ENCODE results near the gene RAB30. TPM values are rescaled to one million over a fixed set of nuclear protein-coding genes. Genes with fewer than 3 reads are reported as not detected.

The RAB30 gene
- total RNA-seq, 2 experiments from 2014 or later: 8.8 to 13.3 TPM

DNA sequence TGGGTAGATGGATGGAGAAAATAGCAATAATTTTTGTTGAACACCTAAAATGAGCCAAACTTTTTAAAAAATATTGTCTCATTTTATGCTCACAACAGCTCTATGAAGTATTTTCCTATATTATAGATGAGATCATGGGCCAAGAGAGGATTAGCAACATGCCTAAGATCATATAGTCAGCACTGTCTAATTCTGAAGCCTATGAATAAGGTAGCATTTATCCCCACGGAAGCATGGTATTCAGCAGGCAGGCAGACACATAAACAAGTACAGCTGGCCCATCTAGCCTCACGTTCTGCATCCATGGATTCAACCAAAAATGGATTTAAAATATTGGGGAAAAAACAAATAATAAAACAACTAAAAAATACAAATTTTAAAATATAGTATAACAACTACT is 21.9 kb upstream of the RAB30 start:
- H3K36me3 Mint-ChIP-seq (ENCODE audit: low read depth): peaks cover 9% of the 10 kb centered on the region
- CTCF ChIA-PET: interaction anchor here (0.9 kb wide), 2 partner anchors 19 to 226 kb away, joined by 3 read pairs; no protein-coding TSS in a partner anchor
- POLR2A ChIA-PET: interaction anchor here (1.2 kb wide), 1 partner anchor 25 kb away, joined by 3 read pairs; no protein-coding TSS in a partner anchor

DNA sequence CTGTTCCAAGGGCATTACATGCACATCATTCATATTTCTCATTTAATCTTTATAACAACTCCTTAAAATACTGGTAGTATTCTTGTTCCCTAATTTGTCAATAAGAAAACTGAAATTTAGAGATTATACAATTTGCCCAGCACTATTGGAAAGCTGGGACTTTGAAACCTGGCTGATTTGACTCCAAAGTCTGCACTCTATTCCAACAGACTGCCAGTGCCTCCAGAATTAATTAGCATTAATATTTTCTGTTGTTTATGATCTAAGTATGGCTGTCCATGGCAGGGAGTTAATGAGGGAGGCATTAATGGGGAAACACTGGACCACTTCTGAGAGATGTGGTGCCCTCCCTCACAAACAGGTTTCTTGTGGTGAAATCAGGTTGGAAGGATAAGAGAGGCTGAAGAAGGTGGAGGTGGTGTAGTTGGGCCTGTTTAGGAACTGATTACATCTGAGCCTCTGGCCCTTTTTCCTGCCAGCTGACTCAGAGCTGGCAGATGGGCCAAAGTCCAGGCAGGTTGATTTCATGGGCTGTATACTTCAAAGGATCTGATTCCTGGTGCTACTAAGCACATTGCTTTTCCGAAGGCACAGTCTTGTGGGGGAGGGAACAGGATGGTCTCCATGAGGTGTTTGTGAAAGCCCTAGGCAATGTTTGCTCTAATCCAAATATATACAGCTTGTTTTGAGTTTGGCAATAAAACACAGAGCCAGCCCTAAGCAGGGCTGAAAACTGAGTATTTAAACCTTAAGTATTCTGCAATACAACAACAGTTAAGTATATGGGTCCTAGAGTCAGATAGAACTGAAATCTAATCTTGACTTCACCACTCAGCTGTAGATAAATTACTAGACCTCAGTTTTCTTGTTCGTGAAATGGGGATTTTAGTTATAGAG is 21.0 kb upstream of the RAB30 start:
- ChIA-PET POLR2A (interaction anchor here (1.2 kb wide), 1 partner anchor 25 kb away, joined by 3 read pairs; no protein-coding TSS in a partner anchor), CTCF (interaction anchor here (0.8 to 1.0 kb wide), 3 partner anchors 19 to 226 kb away, joined by 3 read pairs; no protein-coding TSS in a partner anchor)
- Mint-ChIP-seq H3K4me1 (ENCODE audit: low read depth) (no peaks in the 10 kb centered on the region), H3K27ac (no peak overlapping the region), H3K27me3 (ENCODE audit: low read depth) (no peaks in the 10 kb centered on the region), H3K4me3 (no peak overlapping the region), H3K36me3 (ENCODE audit: low read depth) (peaks cover 9% of the 10 kb centered on the region), H3K9me3 (ENCODE audit: insufficient read depth) (no peaks in the 10 kb centered on the region)
- no peak for ATAC-seq
- DNase-seq: no peak

More for the DNA sequence above, 21.9 kb upstream of the RAB30 start:
- ATAC-seq (no peak), DNase-seq (no peak)
- no peaks in the 10 kb centered on the region for H3K27me3 Mint-ChIP-seq (ENCODE audit: low read depth)
- no peak overlapping the region for H3K4me3 Mint-ChIP-seq
- no peaks in the 10 kb centered on the region for H3K4me1 Mint-ChIP-seq (ENCODE audit: low read depth)
- H3K9me3 Mint-ChIP-seq (ENCODE audit: insufficient read depth): no peaks in the 10 kb centered on the region
- H3K27ac Mint-ChIP-seq: no peak overlapping the region

DNA sequence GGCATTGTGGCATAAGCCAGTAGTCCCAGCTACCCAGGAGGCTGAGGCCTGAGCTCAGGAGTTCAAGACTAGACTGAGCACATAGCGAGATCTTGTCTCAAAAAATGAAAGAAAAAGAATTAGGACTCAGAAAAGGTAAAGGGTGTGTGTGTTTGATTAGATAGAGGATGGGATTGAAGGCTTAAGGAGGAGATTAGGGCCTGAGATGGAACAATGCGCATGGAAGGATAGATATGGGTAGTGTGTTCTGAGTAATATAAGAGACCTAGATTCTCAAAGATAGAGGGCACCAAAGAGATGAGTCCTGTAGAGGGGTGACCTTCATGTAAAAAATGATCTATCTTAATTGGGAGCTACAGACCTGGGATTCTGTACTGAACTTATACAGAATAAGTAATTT is 17.3 kb upstream of the RAB30 start:
- Mint-ChIP-seq H3K36me3 (ENCODE audit: low read depth) (peaks cover 9% of the 10 kb centered on the region), H3K9me3 (ENCODE audit: insufficient read depth) (no peaks in the 10 kb centered on the region), H3K27me3 (ENCODE audit: low read depth) (no peaks in the 10 kb centered on the region), H3K4me1 (ENCODE audit: low read depth) (no peaks in the 10 kb centered on the region), H3K4me3 (no peak overlapping the region), H3K27ac (peak overlapping the region; percentile 30)
- DNase-seq (no peak), ATAC-seq (no peak)
- CTCF ChIA-PET: interaction anchor here (0.7 to 1.5 kb wide), 6 partner anchors 10 to 222 kb away, joined by 3 to 5 read pairs (median 4); no protein-coding TSS in a partner anchor
- POLR2A ChIA-PET: interaction anchor here (0.5 kb wide), 1 partner anchor 60 kb away, joined by 3 read pairs; no protein-coding TSS in a partner anchor

DNA sequence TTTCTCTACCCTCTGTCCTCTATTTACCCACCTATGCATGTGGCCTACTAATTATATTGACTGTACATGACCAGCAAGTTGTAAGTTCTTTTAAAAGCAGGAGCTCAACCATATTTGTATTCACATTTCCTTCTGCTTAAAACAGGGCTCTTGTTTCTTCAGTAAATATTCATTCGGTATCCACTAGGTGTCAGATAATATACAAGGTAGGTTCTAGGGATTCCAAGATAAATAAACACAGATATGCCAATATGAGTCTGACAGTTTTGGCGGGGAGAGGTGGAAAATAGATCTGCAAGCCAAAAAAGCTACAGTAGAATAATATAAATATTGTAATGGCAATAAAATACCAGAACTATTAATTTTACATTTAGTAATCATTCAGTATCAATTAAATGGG is 15.3 kb upstream of the RAB30 start:
- H3K27me3 Mint-ChIP-seq (ENCODE audit: low read depth): no peaks in the 10 kb centered on the region
- no peaks in the 10 kb centered on the region for H3K4me1 Mint-ChIP-seq (ENCODE audit: low read depth)
- CTCF ChIA-PET: interaction anchor here (0.8 to 2.7 kb wide), 7 partner anchors 11 to 186 kb away, joined by 3 to 10 read pairs (median 3); partner anchors contain the start of gene DDIAS
- ATAC-seq (no peak), DNase-seq (no peak)
- peaks cover 12% of the 10 kb centered on the region for H3K36me3 Mint-ChIP-seq (ENCODE audit: low read depth)
- POLR2A ChIA-PET: interaction anchor here (1.3 kb wide), 1 partner anchor 69 kb away, joined by 3 read pairs; no protein-coding TSS in a partner anchor
- H3K9me3 Mint-ChIP-seq (ENCODE audit: insufficient read depth): no peaks in the 10 kb centered on the region
- no peak overlapping the region for H3K27ac Mint-ChIP-seq
- H3K4me3 Mint-ChIP-seq: no peak overlapping the region

GRCh38 chr11:83079820-83080219 is 8.1 kb upstream of the RAB30 start:
- H3K4me3 Mint-ChIP-seq: no peak overlapping the region
- ATAC-seq (no peak), DNase-seq (no peak)
- ChIA-PET CTCF (no interaction called here), POLR2A (interaction anchor here (0.6 kb wide), 1 partner anchor 9 kb away, joined by 3 read pairs; no protein-coding TSS in a partner anchor)
- H3K36me3 Mint-ChIP-seq (ENCODE audit: low read depth): peaks cover 23% of the 10 kb centered on the region
- peaks cover 8% of the 10 kb centered on the region for H3K4me1 Mint-ChIP-seq (ENCODE audit: low read depth)
- no peak overlapping the region for H3K27ac Mint-ChIP-seq
- H3K9me3 Mint-ChIP-seq (ENCODE audit: insufficient read depth): no peaks in the 10 kb centered on the region
- no peaks in the 10 kb centered on the region for H3K27me3 Mint-ChIP-seq (ENCODE audit: low read depth)

DNA sequence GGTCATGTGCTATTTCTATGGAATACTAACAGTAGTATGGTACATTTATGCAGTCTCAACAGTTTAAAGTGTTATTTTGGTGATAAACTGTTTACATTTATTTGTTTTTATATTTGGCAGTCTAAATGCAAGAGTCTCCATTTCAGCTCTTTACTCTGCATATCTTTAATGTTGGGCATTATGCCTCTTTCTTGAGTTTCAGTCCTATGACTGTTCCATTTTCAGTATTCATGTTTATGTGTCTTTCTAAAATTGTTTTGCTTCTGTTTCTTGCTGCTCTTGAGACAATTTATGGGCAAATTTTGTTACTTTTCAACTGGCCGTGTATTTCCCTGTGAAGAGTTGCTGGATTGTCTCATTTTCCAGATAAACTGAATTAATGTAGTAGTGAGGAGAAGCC is 6.6 kb upstream of the RAB30 start:
- peaks cover 18% of the 10 kb centered on the region for H3K4me1 Mint-ChIP-seq (ENCODE audit: low read depth)
- DNase-seq (no peak), ATAC-seq (no peak)
- H3K27me3 Mint-ChIP-seq (ENCODE audit: low read depth): no peaks in the 10 kb centered on the region
- no peaks in the 10 kb centered on the region for H3K9me3 Mint-ChIP-seq (ENCODE audit: insufficient read depth)
- no peak overlapping the region for H3K27ac Mint-ChIP-seq
- peaks cover 36% of the 10 kb centered on the region for H3K36me3 Mint-ChIP-seq (ENCODE audit: low read depth)
- no peak overlapping the region for H3K4me3 Mint-ChIP-seq
- POLR2A ChIA-PET: no interaction called here
- CTCF ChIA-PET: interaction anchor here (1.2 to 1.7 kb wide), 2 partner anchors 11 to 211 kb away, joined by 5 read pairs; no protein-coding TSS in a partner anchor

GRCh38 chr11:83073884-83074283 is 2.2 kb upstream of the RAB30 start:
- CTCF ChIA-PET: interaction anchor here (0.7 to 1.2 kb wide), 4 partner anchors 19 to 218 kb away, joined by 3 read pairs; no protein-coding TSS in a partner anchor
- ATAC-seq (no peak), DNase-seq (no peak)
- peaks cover 25% of the 10 kb centered on the region for H3K4me1 Mint-ChIP-seq (ENCODE audit: low read depth)
- H3K4me3 Mint-ChIP-seq: no peak overlapping the region
- H3K9me3 Mint-ChIP-seq (ENCODE audit: insufficient read depth): no peaks in the 10 kb centered on the region
- no peaks in the 10 kb centered on the region for H3K27me3 Mint-ChIP-seq (ENCODE audit: low read depth)
- peak overlapping the region; percentile 26 for H3K27ac Mint-ChIP-seq
- POLR2A ChIA-PET: interaction anchor here (1.0 to 7.7 kb wide), 6 partner anchors 10 to 120 kb away, joined by 3 to 68 read pairs (median 4); partner anchors contain the start of genes ANKRD42 and PCF11
- peaks cover 35% of the 10 kb centered on the region for H3K36me3 Mint-ChIP-seq (ENCODE audit: low read depth)

GRCh38 chr11:83073258-83073657 is 1.6 kb upstream of the RAB30 start:
- H3K9me3 Mint-ChIP-seq (ENCODE audit: insufficient read depth): no peaks in the 10 kb centered on the region
- ChIA-PET POLR2A (interaction anchor here (1.2 to 7.7 kb wide), 6 partner anchors 10 to 153 kb away, joined by 3 to 68 read pairs (median 5); partner anchors contain the start of gene PCF11), CTCF (interaction anchor here (1.7 kb wide), 1 partner anchor 172 kb away, joined by 7 read pairs; the partner anchor contains the start of gene DDIAS)
- H3K4me1 Mint-ChIP-seq (ENCODE audit: low read depth): peaks cover 26% of the 10 kb centered on the region
- ATAC-seq (no peak), DNase-seq (no peak)
- no peaks in the 10 kb centered on the region for H3K27me3 Mint-ChIP-seq (ENCODE audit: low read depth)
- H3K4me3 Mint-ChIP-seq: no peak overlapping the region
- peak overlapping the region; percentile 39 for H3K27ac Mint-ChIP-seq
- peaks cover 31% of the 10 kb centered on the region for H3K36me3 Mint-ChIP-seq (ENCODE audit: low read depth)

- Mint-ChIP-seq H3K9me3 (ENCODE audit: insufficient read depth) (no peaks in the 10 kb centered on the region), H3K4me3 (no peak overlapping the region), H3K36me3 (ENCODE audit: low read depth) (peaks cover 30% of the 10 kb centered on the region), H3K4me1 (ENCODE audit: low read depth) (peaks cover 28% of the 10 kb centered on the region), H3K27me3 (ENCODE audit: low read depth) (no peaks in the 10 kb centered on the region), H3K27ac (no peak overlapping the region)
- DNase-seq (no peak), ATAC-seq (no peak)
- ChIA-PET POLR2A (interaction anchor here (0.5 to 7.7 kb wide), 15 partner anchors 9 to 213 kb away, joined by 3 to 68 read pairs (median 4); partner anchors contain the start of genes CCDC90B, DDIAS, PCF11 and PRCP), CTCF (interaction anchor here (1.2 to 2.9 kb wide), 6 partner anchors 10 to 205 kb away, joined by 3 to 11 read pairs (median 8); partner anchors contain the start of gene DDIAS)
Observed at GRCh38 chr11:83072350-83073242, 899 bp upstream of the RAB30 start.

DNA sequence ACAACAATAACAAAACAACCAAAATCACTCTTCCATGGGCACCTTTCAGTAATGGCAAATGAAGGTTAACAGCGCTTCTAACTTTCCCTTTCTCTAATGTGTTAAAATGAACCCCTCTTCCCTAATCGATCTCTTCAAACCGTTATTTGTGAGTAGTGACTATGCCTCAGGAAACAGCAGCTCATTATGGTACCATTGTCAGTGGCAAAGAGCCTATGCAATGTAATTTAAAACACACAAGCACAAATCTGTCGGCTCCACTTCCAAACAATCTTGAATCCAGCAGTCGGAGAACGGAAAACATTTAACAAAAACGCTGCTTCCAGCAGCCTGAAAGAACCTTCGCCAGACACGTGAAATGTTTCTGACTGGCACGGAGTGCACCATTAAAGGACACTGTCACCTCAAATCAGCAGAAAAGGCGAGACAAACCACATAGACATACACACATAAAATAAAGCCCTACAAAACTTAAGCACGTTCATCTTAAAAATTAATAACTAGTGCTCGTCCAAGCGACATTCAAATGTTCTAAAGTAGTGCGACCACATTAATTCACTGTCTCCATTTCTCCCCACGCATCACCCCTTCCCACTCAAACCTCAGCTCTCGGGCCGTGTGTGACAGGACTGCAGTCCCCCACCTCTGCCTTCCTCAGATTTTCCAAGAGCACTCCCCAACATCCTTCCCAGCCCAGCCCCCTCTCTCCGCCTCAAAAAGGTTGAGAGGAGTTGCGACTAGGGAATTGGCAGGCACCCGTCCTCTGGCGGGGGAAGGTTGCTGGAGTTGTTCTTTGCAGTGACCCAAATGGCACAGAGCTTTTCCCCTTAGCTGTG is 748 bp downstream of the RAB30 start:
- ChIA-PET POLR2A (interaction anchor here (0.5 to 7.7 kb wide), 10 partner anchors 8 to 215 kb away, joined by 3 to 68 read pairs (median 4); partner anchors contain the start of genes CCDC90B, DDIAS, PCF11 and PRCP), CTCF (interaction anchor here (1.0 to 2.9 kb wide), 13 partner anchors 8 to 204 kb away, joined by 3 to 11 read pairs (median 4); partner anchors contain the start of gene PRCP)
- no peaks in the 10 kb centered on the region for H3K27me3 Mint-ChIP-seq (ENCODE audit: low read depth)
- no peak overlapping the region for H3K27ac Mint-ChIP-seq
- peaks cover 28% of the 10 kb centered on the region for H3K4me1 Mint-ChIP-seq (ENCODE audit: low read depth)
- no peak overlapping the region for H3K4me3 Mint-ChIP-seq
- H3K9me3 Mint-ChIP-seq (ENCODE audit: insufficient read depth): no peaks in the 10 kb centered on the region
- peaks cover 25% of the 10 kb centered on the region for H3K36me3 Mint-ChIP-seq (ENCODE audit: low read depth)
- DNase-seq: peak; percentile 39
- ATAC-seq: no peak
